Measurements from ENCODE around the gene DNAH2. TPM values are rescaled to one million over a fixed set of nuclear protein-coding genes. Genes with fewer than 3 reads are reported as not detected.

DNAH2 gene
- total RNA-seq, 1 experiment from 2014 or later = not detected

DNA sequence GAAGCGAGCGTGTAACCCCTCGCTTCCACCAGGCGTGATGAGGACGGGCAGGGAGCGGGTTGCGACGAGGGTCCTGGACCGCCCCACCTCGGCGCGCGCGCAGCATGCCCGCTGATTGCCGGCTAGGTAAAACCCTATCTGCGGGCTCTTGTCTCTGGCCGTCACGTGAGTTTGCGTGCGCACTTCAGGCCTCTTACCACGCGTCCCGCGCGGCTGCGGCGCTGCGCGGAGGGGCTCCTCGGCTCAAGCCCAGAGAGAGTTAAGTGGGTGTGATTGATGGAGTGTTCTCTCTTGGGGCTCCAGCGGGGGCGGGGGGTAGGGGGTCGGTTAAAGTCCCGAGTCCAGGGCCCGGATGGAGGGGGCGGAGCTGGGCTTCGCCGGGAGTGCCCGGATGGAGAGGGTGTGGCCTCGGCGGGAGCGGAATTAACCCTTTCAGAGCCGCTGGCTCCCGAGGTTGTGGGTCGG lies 124.4 kb downstream of the DNAH2 start:
- Histone ChIP-seq H3K4me1 (replicated peaks) (peaks cover 37% of the 10 kb centered on the region), H3K27ac (peak overlapping the region; percentile 97), H3K9me3 (replicated peaks) (no peaks in the 10 kb centered on the region), H3K36me3 (peaks cover 7% of the 10 kb centered on the region), H3K27me3 (replicated peaks) (no peaks in the 10 kb centered on the region), H3K4me3 (peak overlapping the region; percentile 51)
- peak; percentile 88 for DNase-seq (ENCODE audit: low read depth in 1 of 2, low spot score in 2 of 2)

DNA sequence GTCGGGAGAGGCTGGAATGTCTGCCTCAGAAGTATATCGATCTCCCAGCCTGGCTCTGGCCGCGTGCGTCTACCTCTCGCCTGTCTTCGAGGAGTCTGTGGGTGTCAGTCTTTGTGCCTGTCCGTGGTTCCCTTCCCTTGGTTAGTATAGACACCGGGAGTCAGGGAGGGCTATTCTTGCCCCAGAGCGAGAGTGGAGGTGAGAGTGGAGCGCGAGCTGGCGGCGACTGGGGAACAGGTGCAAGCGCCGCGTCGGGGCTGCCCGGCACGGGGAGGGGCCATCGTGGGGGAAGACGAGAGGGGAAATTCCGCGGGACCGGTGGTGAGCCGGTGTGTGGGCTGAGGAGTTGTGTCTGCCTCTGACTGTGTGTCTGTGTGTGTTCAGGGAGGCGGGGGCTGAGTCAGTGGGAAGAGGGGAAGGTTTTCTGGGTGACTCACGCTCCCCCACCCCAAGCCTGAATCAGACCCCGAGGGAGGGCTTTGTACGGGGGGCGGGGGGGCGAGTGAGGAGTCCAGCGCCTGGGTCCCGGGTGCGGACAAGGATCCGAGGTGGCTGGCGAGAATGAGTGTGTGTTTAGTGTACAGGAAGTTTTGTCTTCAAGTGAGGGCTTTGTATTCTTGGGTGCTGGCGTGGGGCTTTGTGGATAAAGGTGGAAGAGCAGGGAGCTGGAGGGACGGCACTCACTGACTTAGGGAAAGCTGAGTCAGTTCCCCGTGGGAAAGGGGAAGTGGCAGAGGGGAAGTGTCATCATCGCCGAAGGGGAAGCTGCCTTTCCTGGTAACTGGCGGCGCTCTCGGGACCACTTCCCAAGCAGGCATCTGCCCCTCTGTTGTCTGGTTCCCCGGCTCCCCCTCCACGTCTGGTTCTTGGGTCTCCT lies 125.1 kb downstream of the DNAH2 start:
- Histone ChIP-seq H3K36me3 (peaks cover 11% of the 10 kb centered on the region), H3K27ac (peak overlapping the region; percentile 97), H3K27me3 (replicated peaks) (no peaks in the 10 kb centered on the region), H3K4me3 (peak overlapping the region; percentile 51), H3K9me3 (replicated peaks) (no peaks in the 10 kb centered on the region), H3K4me1 (replicated peaks) (peaks cover 31% of the 10 kb centered on the region)
- DNase-seq (ENCODE audit: low read depth in 1 of 2, low spot score in 2 of 2) = peak; percentile 91

DNA sequence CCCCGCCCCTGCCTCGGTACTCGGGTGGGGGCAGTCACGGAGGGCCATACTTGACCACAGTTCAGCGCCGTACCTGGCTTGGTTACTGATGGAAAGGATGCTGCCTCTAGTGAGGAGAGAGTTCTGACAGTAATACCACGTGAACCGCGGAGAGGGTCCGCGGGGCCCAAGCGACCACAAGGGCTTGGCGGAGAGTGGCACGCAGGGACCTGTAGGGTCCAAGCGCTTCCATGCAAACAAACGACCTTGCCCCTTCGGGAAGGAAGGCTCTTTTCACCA lies 125.7 kb downstream of the DNAH2 start:
- H3K9me3 ChIP-seq (replicated peaks) = no peaks in the 10 kb centered on the region
- peaks cover 11% of the 10 kb centered on the region for H3K36me3 ChIP-seq
- H3K27ac ChIP-seq = peak overlapping the region; percentile 97
- H3K4me1 ChIP-seq (replicated peaks) = peaks cover 29% of the 10 kb centered on the region
- peak overlapping the region; percentile 51 for H3K4me3 ChIP-seq
- H3K27me3 ChIP-seq (replicated peaks) = no peaks in the 10 kb centered on the region
- peak in 1 of 2 experiments; percentile 60 for DNase-seq (ENCODE audit: low read depth in 1 of 2, low spot score in 2 of 2)

DNA sequence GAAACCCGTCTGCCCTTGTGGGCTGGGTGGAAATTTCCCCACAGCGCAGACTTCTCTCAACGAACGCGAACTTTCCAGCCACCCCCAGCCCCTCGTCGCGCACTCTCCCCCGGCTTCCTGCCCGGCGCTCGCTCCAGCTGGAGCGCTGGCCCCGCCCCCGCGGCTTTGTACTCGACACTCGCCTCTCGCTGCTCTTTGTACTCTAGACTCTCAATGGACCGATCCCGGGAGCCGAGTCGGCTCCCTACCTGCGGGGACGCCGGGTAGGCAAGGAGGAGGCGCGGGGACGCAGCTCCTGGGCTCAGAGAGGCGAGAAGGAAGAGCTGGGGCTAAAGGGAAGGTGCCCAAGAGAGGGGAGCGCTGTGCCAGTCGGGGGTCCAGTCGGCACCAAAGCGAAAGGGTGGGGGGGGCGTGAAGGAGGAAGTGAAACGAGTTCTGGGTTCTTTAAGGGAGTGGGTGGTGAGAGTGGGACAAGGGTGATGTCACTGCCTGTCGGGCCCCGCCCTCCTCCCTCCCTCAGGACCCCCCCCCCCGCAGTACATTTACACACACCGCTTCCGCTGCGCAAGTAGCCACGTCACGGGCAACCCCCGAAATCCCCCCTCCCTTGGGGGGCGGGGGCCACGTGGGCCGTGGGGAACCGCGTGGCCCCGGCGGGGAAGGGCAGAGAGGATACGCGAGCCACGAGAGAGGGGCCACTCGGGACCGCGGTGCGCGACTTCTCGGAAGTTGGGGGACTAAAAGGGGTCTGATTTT lies 126.2 kb downstream of the DNAH2 start:
- Histone ChIP-seq H3K4me1 (replicated peaks) (peaks cover 26% of the 10 kb centered on the region), H3K4me3 (peak overlapping the region; percentile 51), H3K27me3 (replicated peaks) (no peaks in the 10 kb centered on the region), H3K36me3 (peaks cover 11% of the 10 kb centered on the region), H3K27ac (peak overlapping the region; percentile 97), H3K9me3 (replicated peaks) (no peaks in the 10 kb centered on the region)
- peak; percentile 82 to 84 for DNase-seq (ENCODE audit: low read depth in 1 of 2, low spot score in 2 of 2)

DNA sequence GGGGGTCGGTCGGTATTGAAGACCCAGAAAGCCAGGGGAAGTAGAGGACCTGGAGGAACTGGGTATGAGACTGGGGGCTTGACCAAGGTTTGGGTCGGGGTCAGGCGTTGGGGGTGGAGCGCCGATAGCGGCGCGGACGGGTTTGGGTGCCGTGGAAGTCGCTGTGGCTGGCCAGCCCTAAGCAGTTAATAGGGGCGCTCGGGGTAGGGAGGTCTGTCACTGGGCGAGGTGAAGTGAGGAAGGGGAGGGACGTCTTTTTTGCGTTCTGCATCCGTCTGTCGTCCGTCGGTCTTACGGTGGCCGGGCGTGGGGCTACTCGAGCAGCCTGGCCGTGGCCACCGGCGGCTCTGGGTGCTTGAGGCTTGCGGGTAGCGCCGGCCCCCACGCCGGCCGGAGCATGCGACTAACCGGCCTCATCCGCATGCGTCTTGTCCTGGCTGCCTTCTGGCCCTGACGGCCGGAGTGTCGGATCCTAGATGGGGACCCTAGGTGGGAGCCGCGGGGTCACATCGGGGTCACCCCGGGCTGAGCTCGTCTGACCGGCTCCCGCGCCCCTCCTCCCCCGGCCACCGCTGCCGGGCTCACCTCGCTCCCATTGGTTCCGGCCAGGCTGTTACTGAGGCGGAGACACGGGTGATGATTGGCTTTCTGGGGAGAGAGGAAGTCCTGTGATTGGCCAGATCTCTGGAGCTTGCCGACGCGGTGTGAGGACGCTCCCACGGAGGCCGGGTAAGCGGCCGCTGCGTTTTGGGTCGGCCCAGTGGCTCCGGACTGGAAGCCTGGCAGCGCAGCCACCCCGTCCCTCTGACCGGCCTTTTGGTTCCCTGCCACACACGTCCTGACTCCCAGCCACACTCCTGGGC lies 127.0 kb downstream of the DNAH2 start:
- Histone ChIP-seq H3K9me3 (replicated peaks) (no peaks in the 10 kb centered on the region), H3K27me3 (replicated peaks) (no peaks in the 10 kb centered on the region), H3K36me3 (peaks cover 16% of the 10 kb centered on the region), H3K27ac (peak overlapping the region; percentile 97), H3K4me1 (replicated peaks) (peaks cover 25% of the 10 kb centered on the region), H3K4me3 (peak overlapping the region; percentile 51)
- DNase-seq (ENCODE audit: low read depth in 1 of 2, low spot score in 2 of 2) = peak; percentile 91 to 92

DNA sequence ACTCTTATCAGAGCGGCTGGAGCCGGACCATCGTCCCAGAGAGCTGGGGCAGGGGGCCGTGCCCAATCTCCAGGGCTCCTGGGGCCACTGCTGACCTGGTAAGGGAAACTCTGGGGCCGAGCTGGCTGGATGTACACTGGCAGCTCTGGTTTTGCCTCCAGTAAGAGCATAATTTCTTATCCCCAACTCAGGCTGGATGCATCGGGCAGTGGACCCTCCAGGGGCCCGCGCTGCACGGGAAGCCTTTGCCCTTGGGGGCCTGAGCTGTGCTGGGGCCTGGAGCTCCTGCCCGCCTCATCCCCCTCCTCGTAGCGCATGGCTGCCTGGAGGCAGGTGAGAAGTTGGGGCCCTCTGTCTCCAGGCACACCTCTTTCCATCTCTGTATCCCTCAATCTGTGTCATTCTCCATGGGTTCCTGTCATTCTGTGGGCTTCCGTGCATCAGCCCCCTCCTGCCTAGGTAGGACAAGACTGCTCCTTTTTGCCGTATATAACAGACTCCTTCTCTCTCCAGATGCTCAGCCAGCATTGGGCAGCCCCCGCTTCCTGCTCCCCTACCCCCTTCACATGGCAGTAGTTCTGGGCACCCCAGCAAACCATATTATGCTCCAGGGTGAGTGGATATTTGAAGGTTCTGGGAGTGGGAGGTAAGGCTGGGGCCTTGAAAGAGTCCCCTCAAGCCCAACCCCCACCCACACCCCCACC lies 128.0 kb downstream of the DNAH2 start:
- Histone ChIP-seq H3K4me1 (replicated peaks) (peaks cover 25% of the 10 kb centered on the region), H3K36me3 (peaks cover 23% of the 10 kb centered on the region), H3K27me3 (replicated peaks) (no peaks in the 10 kb centered on the region), H3K9me3 (replicated peaks) (no peaks in the 10 kb centered on the region), H3K27ac (peak overlapping the region; percentile 22; the same call in 1 of the 2 replicates), H3K4me3 (peak overlapping the region; percentile 51)
- DNase-seq (ENCODE audit: low read depth in 1 of 2, low spot score in 2 of 2) = no peak

DNA sequence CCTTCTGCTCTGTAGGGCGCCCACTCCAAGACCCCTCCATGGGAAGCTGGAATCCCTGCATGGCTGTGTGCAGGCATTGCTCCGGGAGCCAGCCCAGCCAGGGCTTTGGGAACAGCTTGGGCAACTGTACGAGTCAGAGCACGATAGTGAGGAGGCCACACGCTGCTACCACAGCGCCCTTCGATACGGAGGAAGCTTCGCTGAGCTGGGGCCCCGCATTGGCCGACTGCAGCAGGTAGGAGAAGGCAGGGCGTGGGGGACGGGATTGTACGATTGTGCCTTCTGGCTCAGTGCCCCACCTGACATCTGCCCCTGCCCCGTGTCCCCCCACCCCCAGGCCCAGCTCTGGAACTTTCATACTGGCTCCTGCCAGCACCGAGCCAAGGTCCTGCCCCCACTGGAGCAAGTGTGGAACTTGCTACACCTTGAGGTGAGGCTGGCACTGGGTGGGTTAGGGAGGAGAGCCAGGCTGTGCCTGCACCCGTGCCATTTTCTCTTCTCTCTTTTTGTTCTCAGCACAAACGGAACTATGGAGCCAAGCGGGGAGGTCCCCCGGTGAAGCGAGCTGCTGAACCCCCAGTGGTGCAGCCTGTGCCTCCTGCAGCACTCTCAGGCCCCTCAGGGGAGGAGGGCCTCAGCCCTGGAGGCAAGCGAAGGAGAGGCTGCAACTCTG lies 128.7 kb downstream of the DNAH2 start:
- Histone ChIP-seq H3K4me1 (replicated peaks) (peaks cover 20% of the 10 kb centered on the region), H3K27ac (no peak overlapping the region), H3K27me3 (replicated peaks) (no peaks in the 10 kb centered on the region), H3K9me3 (replicated peaks) (no peaks in the 10 kb centered on the region), H3K4me3 (no peak overlapping the region), H3K36me3 (peaks cover 27% of the 10 kb centered on the region)
- DNase-seq (ENCODE audit: low read depth in 1 of 2, low spot score in 2 of 2) = no peak

DNA sequence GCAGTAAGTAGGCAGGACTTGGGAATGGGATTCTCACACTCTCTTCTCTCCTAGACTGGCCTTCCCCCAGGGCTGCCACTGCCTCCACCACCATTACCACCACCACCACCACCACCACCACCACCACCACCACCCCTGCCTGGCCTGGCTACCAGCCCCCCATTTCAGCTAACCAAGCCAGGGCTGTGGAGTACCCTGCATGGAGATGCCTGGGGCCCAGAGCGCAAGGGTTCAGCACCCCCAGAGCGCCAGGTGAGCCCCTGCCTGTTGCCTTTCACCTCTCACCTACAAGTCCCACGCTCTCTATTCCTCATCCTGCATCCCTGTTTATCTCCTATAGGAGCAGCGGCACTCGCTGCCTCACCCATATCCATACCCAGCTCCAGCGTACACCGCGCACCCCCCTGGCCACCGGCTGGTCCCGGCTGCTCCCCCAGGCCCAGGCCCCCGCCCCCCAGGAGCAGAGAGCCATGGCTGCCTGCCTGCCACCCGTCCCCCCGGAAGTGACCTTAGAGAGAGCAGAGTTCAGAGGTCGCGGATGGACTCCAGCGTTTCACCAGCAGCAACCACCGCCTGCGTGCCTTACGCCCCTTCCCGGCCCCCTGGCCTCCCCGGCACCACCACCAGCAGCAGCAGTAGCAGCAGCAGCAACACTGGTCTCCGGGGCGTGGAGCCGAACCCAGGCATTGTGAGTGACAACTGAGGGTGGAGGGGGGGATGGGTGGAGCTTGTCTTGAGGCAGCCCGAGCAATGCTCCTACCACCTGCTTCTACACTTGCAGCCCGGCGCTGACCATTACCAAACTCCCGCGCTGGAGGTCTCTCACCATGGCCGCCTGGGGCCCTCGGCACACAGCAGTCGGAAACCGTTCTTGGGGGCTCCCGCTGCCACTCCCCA lies 129.5 kb downstream of the DNAH2 start:
- no peak overlapping the region for H3K4me3 ChIP-seq
- H3K4me1 ChIP-seq (replicated peaks) = peaks cover 21% of the 10 kb centered on the region
- H3K27ac ChIP-seq = no peak overlapping the region
- H3K27me3 ChIP-seq (replicated peaks) = no peaks in the 10 kb centered on the region
- H3K36me3 ChIP-seq = peaks cover 35% of the 10 kb centered on the region
- no peaks in the 10 kb centered on the region; the same call in 1 of the 2 replicates for H3K9me3 ChIP-seq (replicated peaks)
- no peak for DNase-seq (ENCODE audit: low read depth in 1 of 2, low spot score in 2 of 2)

DNA sequence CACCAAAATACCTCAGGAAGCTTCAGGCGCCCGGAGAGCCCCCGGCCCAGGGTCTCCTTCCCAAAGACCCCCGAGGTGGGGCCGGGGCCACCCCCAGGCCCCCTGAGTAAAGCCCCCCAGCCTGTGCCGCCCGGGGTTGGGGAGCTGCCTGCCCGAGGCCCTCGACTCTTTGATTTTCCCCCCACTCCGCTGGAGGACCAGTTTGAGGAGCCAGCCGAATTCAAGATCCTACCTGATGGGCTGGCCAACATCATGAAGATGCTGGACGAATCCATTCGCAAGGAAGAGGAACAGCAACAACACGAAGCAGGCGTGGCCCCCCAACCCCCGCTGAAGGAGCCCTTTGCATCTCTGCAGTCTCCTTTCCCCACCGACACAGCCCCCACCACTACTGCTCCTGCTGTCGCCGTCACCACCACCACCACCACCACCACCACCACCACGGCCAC lies 130.6 kb downstream of the DNAH2 start:
- no peaks in the 10 kb centered on the region for H3K27me3 ChIP-seq (replicated peaks)
- H3K4me3 ChIP-seq = no peak overlapping the region
- no peak for DNase-seq (ENCODE audit: low read depth in 1 of 2, low spot score in 2 of 2)
- H3K27ac ChIP-seq = no peak overlapping the region
- peaks cover 46% of the 10 kb centered on the region for H3K36me3 ChIP-seq
- H3K4me1 ChIP-seq (replicated peaks) = peaks cover 13% of the 10 kb centered on the region
- H3K9me3 ChIP-seq (replicated peaks) = no peaks in the 10 kb centered on the region; the same call in 1 of the 2 replicates

DNA sequence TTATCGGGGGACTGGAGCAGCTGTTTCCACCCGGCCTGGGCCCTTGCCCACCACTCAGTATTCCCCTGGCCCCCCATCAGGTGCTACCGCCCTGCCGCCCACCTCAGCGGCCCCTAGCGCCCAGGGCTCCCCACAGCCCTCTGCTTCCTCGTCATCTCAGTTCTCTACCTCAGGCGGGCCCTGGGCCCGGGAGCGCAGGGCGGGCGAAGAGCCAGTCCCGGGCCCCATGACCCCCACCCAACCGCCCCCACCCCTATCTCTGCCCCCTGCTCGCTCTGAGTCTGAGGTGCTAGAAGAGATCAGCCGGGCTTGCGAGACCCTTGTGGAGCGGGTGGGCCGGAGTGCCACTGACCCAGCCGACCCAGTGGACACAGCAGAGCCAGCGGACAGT lies 131.2 kb downstream of the DNAH2 start:
- Histone ChIP-seq H3K9me3 (replicated peaks) (no peaks in the 10 kb centered on the region; the same call in 1 of the 2 replicates), H3K36me3 (peaks cover 48% of the 10 kb centered on the region), H3K4me1 (replicated peaks) (peaks cover 11% of the 10 kb centered on the region), H3K27me3 (replicated peaks) (no peaks in the 10 kb centered on the region), H3K27ac (no peak overlapping the region), H3K4me3 (no peak overlapping the region)
- DNase-seq (ENCODE audit: low read depth in 1 of 2, low spot score in 2 of 2) = no peak

DNA sequence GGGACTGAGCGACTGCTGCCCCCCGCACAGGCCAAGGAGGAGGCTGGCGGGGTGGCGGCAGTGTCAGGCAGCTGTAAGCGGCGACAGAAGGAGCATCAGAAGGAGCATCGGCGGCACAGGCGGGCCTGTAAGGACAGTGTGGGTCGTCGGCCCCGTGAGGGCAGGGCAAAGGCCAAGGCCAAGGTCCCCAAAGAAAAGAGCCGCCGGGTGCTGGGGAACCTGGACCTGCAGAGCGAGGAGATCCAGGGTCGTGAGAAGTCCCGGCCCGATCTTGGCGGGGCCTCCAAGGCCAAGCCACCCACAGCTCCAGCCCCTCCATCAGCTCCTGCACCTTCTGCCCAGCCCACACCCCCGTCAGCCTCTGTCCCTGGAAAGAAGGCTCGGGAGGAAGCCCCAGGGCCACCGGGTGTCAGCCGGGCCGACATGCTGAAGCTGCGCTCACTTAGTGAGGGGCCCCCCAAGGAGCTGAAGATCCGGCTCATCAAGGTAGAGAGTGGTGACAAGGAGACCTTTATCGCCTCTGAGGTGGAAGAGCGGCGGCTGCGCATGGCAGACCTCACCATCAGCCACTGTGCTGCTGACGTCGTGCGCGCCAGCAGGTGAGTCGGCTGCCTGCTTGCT lies 131.7 kb downstream of the DNAH2 start:
- Histone ChIP-seq H3K9me3 (replicated peaks) (no peaks in the 10 kb centered on the region; the same call in 1 of the 2 replicates), H3K4me3 (no peak overlapping the region), H3K27ac (no peak overlapping the region), H3K27me3 (replicated peaks) (no peaks in the 10 kb centered on the region), H3K36me3 (peaks cover 48% of the 10 kb centered on the region), H3K4me1 (replicated peaks) (peaks cover 11% of the 10 kb centered on the region)
- no peak for DNase-seq (ENCODE audit: low read depth in 1 of 2, low spot score in 2 of 2)
